Measurements from ENCODE around the gene HOXD10. TPM values are rescaled to one million over a fixed set of nuclear protein-coding genes. Genes with fewer than 3 reads are reported as not detected.
A peak's percentile ranks its signal among the peaks of the same experiment; 100 is the strongest.

The HOXD10 gene
- total RNA-seq, 1 experiment from 2014 or later, result 88.6 TPM

DNA sequence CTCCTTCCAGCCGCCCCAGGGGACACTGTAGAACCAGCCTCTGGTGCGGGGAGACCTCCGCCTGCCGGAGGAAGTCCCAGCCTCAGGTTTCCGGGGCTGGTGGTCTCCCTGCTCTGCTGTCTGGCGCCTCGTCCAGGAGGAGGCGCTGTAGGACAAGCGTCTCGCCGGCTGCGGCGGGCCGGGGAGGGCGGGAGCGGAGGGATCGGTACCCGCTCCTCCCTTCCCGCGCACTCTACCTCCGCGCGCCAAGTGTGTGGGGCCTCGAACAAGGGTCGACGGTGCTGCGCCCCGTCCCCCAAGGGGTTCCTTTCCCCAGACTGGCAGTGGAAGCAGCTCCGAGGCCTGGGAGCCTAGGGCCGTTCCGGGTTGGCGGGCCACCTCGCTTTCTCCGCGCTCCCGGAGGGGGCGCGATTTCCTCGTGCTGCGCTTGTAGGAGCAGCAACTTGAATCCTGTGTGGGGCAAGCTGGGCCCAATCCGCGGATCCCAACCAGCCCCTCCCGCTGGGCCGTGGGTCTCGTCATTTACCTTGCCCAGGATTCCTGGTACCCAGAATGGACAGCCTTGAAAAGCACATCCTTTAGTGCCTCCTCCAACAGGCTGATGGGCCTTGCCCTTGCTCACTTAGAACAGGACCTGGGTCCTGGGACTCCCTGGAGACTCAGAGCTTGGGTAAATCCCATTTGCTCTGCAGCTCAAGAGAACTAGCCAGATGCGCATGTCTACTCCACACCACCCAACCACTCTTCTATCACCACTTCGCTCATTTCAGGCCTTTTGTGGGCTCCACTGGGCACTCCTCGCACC, 24.1 kb downstream of the HOXD10 start:
- Histone ChIP-seq H3K27me3 (replicated peaks; ENCODE audit: insufficient read depth, low read depth, low read length, poor library complexity) (no peaks in the 10 kb centered on the region), H3K9me3 (ENCODE audit: low read depth, low read length, poor library complexity, severe bottlenecking) (no peaks in the 10 kb centered on the region), H3K27ac (ENCODE audit: low read depth, low read length, poor library complexity, severe bottlenecking) (peak overlapping the region; percentile 61), H3K4me1 (ENCODE audit: insufficient read depth, low read length, poor library complexity, severe bottlenecking) (peaks cover 34% of the 10 kb centered on the region), H3K36me3 (ENCODE audit: insufficient read depth, low read length, poor library complexity, severe bottlenecking) (peaks cover 19% of the 10 kb centered on the region), H3K4me3 (ENCODE audit: low read depth, low read length, poor library complexity, severe bottlenecking) (peak overlapping the region; percentile 85)
- CTCF ChIA-PET, result interaction anchor here (0.6 to 4.2 kb wide), 7 partner anchors 8 to 1008 kb away, joined by 3 to 35 read pairs (median 7); no protein-coding TSS in a partner anchor
- intact Hi-C loops (cut with micrococcal nuclease; ENCODE audit: unreplicated experiment), result loop anchor here (2.0 kb wide), 2 partner anchors 314 to 414 kb away; no protein-coding TSS in a partner anchor
- peak; percentile 94 for TF ChIP-seq CTCF (conservative IDR thresholded peaks at IDR 0.05; ENCODE audit: low read depth, low read length)
- no peak for TF ChIP-seq EZH2 (IDR thresholded peaks at IDR 0.05; ENCODE audit: borderline replicate concordance, low read depth, low read length, poor library complexity, severe bottlenecking)
- peak; percentile 94 for DNase-seq (ENCODE audit: low spot score)
- BruUV-seq (replicated peaks), result no TSS peak
- POLR2A ChIA-PET (ENCODE audit: low non-redundant PET), result interaction anchor here (0.6 kb wide), 2 partner anchors 9 to 169 kb away, joined by 8 read pairs; no protein-coding TSS in a partner anchor

GRCh38 chr2:176142281-176142680, 25.7 kb downstream of the HOXD10 start:
- Histone ChIP-seq H3K27ac (ENCODE audit: low read depth, low read length, poor library complexity, severe bottlenecking) (no peak overlapping the region), H3K36me3 (ENCODE audit: insufficient read depth, low read length, poor library complexity, severe bottlenecking) (peaks cover 35% of the 10 kb centered on the region), H3K27me3 (replicated peaks; ENCODE audit: insufficient read depth, low read depth, low read length, poor library complexity) (no peaks in the 10 kb centered on the region), H3K4me3 (ENCODE audit: low read depth, low read length, poor library complexity, severe bottlenecking) (no peak overlapping the region), H3K9me3 (ENCODE audit: low read depth, low read length, poor library complexity, severe bottlenecking) (no peaks in the 10 kb centered on the region), H3K4me1 (ENCODE audit: insufficient read depth, low read length, poor library complexity, severe bottlenecking) (peaks cover 50% of the 10 kb centered on the region)
- no peak for DNase-seq (ENCODE audit: low spot score)
- intact Hi-C loops (cut with micrococcal nuclease; ENCODE audit: unreplicated experiment), result no loop called here
- CTCF ChIA-PET, result no interaction called here
- no TSS peak for BruUV-seq (replicated peaks)
- POLR2A ChIA-PET (ENCODE audit: low non-redundant PET), result interaction anchor here (0.7 kb wide), 1 partner anchor 510 kb away, joined by 3 read pairs; no protein-coding TSS in a partner anchor
- TF ChIP-seq EZH2 (IDR thresholded peaks at IDR 0.05; ENCODE audit: borderline replicate concordance, low read depth, low read length, poor library complexity, severe bottlenecking) (no peak), CTCF (conservative IDR thresholded peaks at IDR 0.05; ENCODE audit: low read depth, low read length) (no peak)

GRCh38 chr2:176145085-176145969, 28.7 kb downstream of the HOXD10 start:
- DNase-seq (ENCODE audit: low spot score), result no peak
- TF ChIP-seq EZH2 (IDR thresholded peaks at IDR 0.05; ENCODE audit: borderline replicate concordance, low read depth, low read length, poor library complexity, severe bottlenecking) (no peak), CTCF (conservative IDR thresholded peaks at IDR 0.05; ENCODE audit: low read depth, low read length) (no peak)
- no peaks in the 10 kb centered on the region for H3K9me3 ChIP-seq (ENCODE audit: low read depth, low read length, poor library complexity, severe bottlenecking)
- peaks cover 49% of the 10 kb centered on the region for H3K4me1 ChIP-seq (ENCODE audit: insufficient read depth, low read length, poor library complexity, severe bottlenecking)
- ChIA-PET CTCF (interaction anchor here (1.2 kb wide), 2 partner anchors 310 to 409 kb away, joined by 4 to 6 read pairs; no protein-coding TSS in a partner anchor), POLR2A (ENCODE audit: low non-redundant PET) (interaction anchor here (0.6 kb wide), 1 partner anchor 312 kb away, joined by 8 read pairs; no protein-coding TSS in a partner anchor)
- BruUV-seq (replicated peaks), result no TSS peak
- H3K27me3 ChIP-seq (replicated peaks; ENCODE audit: insufficient read depth, low read depth, low read length, poor library complexity), result no peaks in the 10 kb centered on the region
- H3K27ac ChIP-seq (ENCODE audit: low read depth, low read length, poor library complexity, severe bottlenecking), result peak overlapping the region; percentile 16
- peaks cover 64% of the 10 kb centered on the region for H3K36me3 ChIP-seq (ENCODE audit: insufficient read depth, low read length, poor library complexity, severe bottlenecking)
- intact Hi-C loops (cut with micrococcal nuclease; ENCODE audit: unreplicated experiment), result no loop called here
- no peak overlapping the region for H3K4me3 ChIP-seq (ENCODE audit: low read depth, low read length, poor library complexity, severe bottlenecking)
